Left renal cortex interstitium (tissue), 4 donors: ENCODE measurements around the gene C9orf50. TPM values are rescaled to one million over a fixed set of nuclear protein-coding genes. Genes with fewer than 3 reads are reported as not detected.

Experiments used
- DNase-seq, 4 donors: peaks; one replicate each; pipeline ENCODE4 v3.0.0-alpha.2; 2013; ENCODE audit warnings: low read depth in 4 of 4, low spot score in 2 of 4, missing footprints in 1 of 4
- polyA plus RNA-seq, 4 donors: library from polyadenylated mRNA; unstranded; fragments of 120-200 nt; gene quantifications; one replicate each; pipeline ENCODE4 v1.2.1, GENCODE V29; 2013; ENCODE audit not compliant: insufficient read length in 4 of 4

Gene C9orf50
- polyA plus RNA-seq, 4 donors, result 0.64 to 0.99 (median 0.83) TPM

GRCh38 chr9:129574911-129575585 is 45.9 kb downstream of the C9orf50 start:
- DNase-seq, result no peak

- DNase-seq, result no peak
Measured at GRCh38 chr9:129573977-129574376, 46.9 kb downstream of the C9orf50 start.

- no peak for DNase-seq
Measured at GRCh38 chr9:129572517-129572916, 48.4 kb downstream of the C9orf50 start.

- DNase-seq, result no peak
Measured at GRCh38 chr9:129572052-129572425, 48.9 kb downstream of the C9orf50 start.

GRCh38 chr9:129571298-129572051 is 49.4 kb downstream of the C9orf50 start:
- DNase-seq, result no peak

- no peak for DNase-seq
Measured at GRCh38 chr9:129570450-129571297, 50.2 kb downstream of the C9orf50 start.

- DNase-seq, result no peak
Measured at GRCh38 chr9:129569502-129570449, 51.1 kb downstream of the C9orf50 start.

- no peak for DNase-seq
Measured at GRCh38 chr9:129568560-129569501, 52.1 kb downstream of the C9orf50 start.

- no peak for DNase-seq
Measured at GRCh38 chr9:129567842-129568559, 52.9 kb downstream of the C9orf50 start.

GRCh38 chr9:129567329-129567728 is 53.6 kb downstream of the C9orf50 start:
- no peak for DNase-seq

GRCh38 chr9:129566563-129567266 is 54.2 kb downstream of the C9orf50 start:
- DNase-seq, result no peak

GRCh38 chr9:129562917-129563316 is 58.0 kb downstream of the C9orf50 start:
- DNase-seq, result no peak

GRCh38 chr9:129562514-129562913 is 58.4 kb downstream of the C9orf50 start:
- DNase-seq, result no peak

Other genes with a start within 250 kb of the C9orf50 start
- 10 to 100 TPM; 31.8 to 34.1 (median 32.7) TPM for gene NTMT1, start 5.1 kb upstream of the C9orf50 start, polyA plus RNA-seq
- gene ASB6, start 21.1 kb upstream of the C9orf50 start, polyA plus RNA-seq, result 10 to 100 TPM; 16.8 to 23.2 (median 19.0) TPM
- 1 to 10 TPM in 3 of 4 donors, under 1 TPM in 1; 0.83 to 1.5 (median 1.2) TPM for gene PRRX2, start 44.5 kb upstream of the C9orf50 start, polyA plus RNA-seq
- 1 to 10 TPM; 4.0 to 7.3 (median 4.6) TPM for gene PTGES, start 131.9 kb upstream of the C9orf50 start, polyA plus RNA-seq
- gene TOR1B, start 182.1 kb upstream of the C9orf50 start, polyA plus RNA-seq, result 10 to 100 TPM; 18.9 to 24.9 (median 20.9) TPM
- 10 to 100 TPM; 42.7 to 47.2 (median 44.0) TPM for gene TOR1A, start 203.0 kb upstream of the C9orf50 start, polyA plus RNA-seq
- gene C9orf78, start 214.2 kb upstream of the C9orf50 start, polyA plus RNA-seq, result 10 to 100 TPM; 65.4 to 88.4 (median 69.8) TPM
- 10 to 100 TPM; 17.6 to 31.3 (median 22.8) TPM for gene USP20, start 214.4 kb upstream of the C9orf50 start, polyA plus RNA-seq